BE2C (cell line): Measurements from ENCODE around the gene NEURL4.

ENCODE experiments used
- DNase-seq: peaks from one replicate; pipeline ENCODE4 v3.0.0-alpha.2; 2020
- H3K27me3 ChIP-seq: fragments of 250-450 bp; sonication (Bioruptor Pico); 2 replicates; pipeline ENCODE4 v1.5.1; 2020; ENCODE audit warnings: mild to moderate bottlenecking
- H3K36me3 ChIP-seq: fragments of 250-450 bp; sonication (Bioruptor Pico); 2 replicates; pipeline ENCODE4 v1.5.1; 2020; ENCODE audit warnings: mild to moderate bottlenecking
- H3K4me1 ChIP-seq: fragments of 250-450 bp; sonication (Bioruptor Pico); 2 replicates; pipeline ENCODE4 v1.5.1; 2020
- H3K4me3 ChIP-seq: 2 replicates; pipeline ENCODE4 v1.5.1; 2011; ENCODE audit warnings: low read depth, low read length
- H3K9me3 ChIP-seq: fragments of 250-450 bp; sonication (Bioruptor Pico); 2 replicates; pipeline ENCODE4 v1.5.1; 2020
- CTCF ChIP-seq: IDR thresholded peaks from 2 replicates; pipeline ENCODE4 v1.5.1; 2012; ENCODE audit warnings: mild to moderate bottlenecking, low read depth, low read length

NEURL4 gene

DNA sequence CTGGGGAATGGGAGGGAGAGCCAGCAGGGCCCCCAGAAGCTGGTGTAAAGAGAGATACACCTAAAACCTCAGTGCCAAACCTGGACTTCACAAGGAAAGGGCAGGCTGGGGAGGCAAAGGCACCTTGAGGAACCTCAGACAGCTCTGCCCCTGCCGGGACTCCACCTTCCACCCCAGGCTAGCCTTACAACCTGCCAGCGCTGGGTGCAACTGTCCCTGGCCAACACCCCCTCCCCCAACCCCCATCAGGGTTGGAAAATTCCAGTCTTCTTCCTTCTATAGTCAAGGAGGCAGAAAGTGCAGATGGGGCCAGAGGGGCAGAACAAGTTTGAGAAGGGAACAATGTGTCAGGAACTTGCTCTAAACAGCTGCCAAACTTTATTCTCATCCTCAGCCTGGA lies 36.9 kb downstream of the NEURL4 start:
- no peak for DNase-seq
- TF ChIP-seq CTCF: no peak

DNA sequence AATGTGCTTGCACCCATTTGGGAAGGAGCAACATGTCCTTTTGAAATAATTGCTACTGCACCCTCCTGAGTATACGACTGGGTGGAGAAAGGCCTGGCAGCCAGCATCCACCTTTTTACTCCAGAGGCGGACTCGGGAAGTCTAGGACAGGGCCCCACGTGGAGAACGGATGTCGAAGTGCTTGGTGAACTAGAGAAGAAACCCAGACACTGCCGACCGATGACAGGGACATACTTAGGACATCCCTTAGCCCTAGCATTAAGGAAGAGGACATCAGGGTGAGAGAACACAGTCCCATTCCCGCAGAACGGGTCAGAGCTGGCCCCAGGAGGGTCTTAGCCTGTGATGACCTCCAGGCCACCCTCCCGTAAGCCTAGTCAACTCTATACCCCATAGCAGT lies 38.5 kb downstream of the NEURL4 start:
- Histone ChIP-seq H3K27me3 (peaks cover 28% of the 10 kb centered on the region), H3K4me1 (no peaks in the 10 kb centered on the region), H3K36me3 (no peaks in the 10 kb centered on the region), H3K9me3 (no peaks in the 10 kb centered on the region), H3K4me3 (no peak overlapping the region)
- TF ChIP-seq CTCF: no peak
- DNase-seq: no peak

More for the DNA sequence above, 36.9 kb downstream of the NEURL4 start:
- Histone ChIP-seq H3K4me1 (no peaks in the 10 kb centered on the region), H3K9me3 (no peaks in the 10 kb centered on the region), H3K27me3 (peaks cover 28% of the 10 kb centered on the region), H3K4me3 (no peak overlapping the region), H3K36me3 (no peaks in the 10 kb centered on the region)

GRCh38 chr17:7290166-7290565 lies 39.0 kb downstream of the NEURL4 start:
- H3K27me3 ChIP-seq: peaks cover 28% of the 10 kb centered on the region

DNA sequence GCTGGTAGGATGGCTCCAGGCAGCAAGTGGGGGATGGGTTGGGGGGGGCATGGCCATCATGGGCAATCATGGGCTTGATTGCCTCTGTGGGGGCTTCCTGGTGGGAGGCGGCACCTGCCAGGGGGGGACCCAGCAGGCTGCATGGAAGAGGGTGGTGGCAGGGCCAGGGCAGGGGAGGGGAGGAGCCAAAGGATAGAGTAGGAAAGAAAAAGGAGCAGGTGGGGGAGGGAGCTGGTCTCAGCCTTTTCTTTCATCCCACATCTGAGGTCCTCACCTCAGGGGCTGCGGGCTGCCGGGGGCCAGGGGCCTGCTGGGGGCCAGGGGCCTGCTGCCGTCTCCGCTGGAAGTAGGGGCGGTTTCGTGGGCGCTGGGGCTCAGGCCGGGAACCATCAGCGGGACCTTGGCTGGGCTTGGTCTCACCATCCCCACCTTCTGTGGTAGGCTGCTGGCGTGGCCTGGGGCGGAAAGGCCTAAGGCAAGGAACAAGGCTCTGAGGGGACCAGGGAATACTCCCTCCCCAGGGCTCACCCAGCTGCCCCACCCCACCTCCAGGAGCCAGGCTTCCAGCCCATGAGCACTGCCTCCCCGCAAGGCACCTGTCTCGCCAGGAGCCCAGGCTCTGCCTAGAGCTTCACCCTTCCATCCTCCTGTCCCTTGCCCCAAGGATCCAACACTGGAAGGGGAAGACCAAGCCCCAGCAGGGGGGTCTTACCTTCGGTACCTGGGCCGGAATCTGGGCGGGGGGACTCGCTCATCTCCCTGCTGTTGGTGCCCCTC lies 39.7 kb downstream of the NEURL4 start:
- no peak for TF ChIP-seq CTCF
- peaks cover 28% of the 10 kb centered on the region for H3K27me3 ChIP-seq

More at GRCh38 chr17:7290166-7290565, 39.0 kb downstream of the NEURL4 start:
- Histone ChIP-seq H3K4me3 (no peak overlapping the region), H3K4me1 (no peaks in the 10 kb centered on the region), H3K9me3 (no peaks in the 10 kb centered on the region), H3K36me3 (no peaks in the 10 kb centered on the region)
- no peak for TF ChIP-seq CTCF
- no peak for DNase-seq

GRCh38 chr17:7285679-7286078 lies 43.5 kb downstream of the NEURL4 start:
- no peak for TF ChIP-seq CTCF
- Histone ChIP-seq H3K4me1 (no peaks in the 10 kb centered on the region), H3K27me3 (peaks cover 4% of the 10 kb centered on the region; the same call in 1 of the 2 replicates), H3K9me3 (no peaks in the 10 kb centered on the region), H3K4me3 (no peak overlapping the region), H3K36me3 (no peaks in the 10 kb centered on the region)
- no peak for DNase-seq

More for the DNA sequence above, 39.7 kb downstream of the NEURL4 start:
- Histone ChIP-seq H3K36me3 (no peaks in the 10 kb centered on the region), H3K4me1 (no peaks in the 10 kb centered on the region), H3K4me3 (no peak overlapping the region), H3K9me3 (no peaks in the 10 kb centered on the region)
- DNase-seq: no peak

GRCh38 chr17:7284911-7285310 lies 44.2 kb downstream of the NEURL4 start:
- Histone ChIP-seq H3K27me3 (no peaks in the 10 kb centered on the region; the same call in 1 of the 2 replicates), H3K9me3 (no peaks in the 10 kb centered on the region), H3K36me3 (no peaks in the 10 kb centered on the region), H3K4me1 (no peaks in the 10 kb centered on the region), H3K4me3 (no peak overlapping the region)
- DNase-seq: no peak
- no peak for TF ChIP-seq CTCF
